K562 (cell line): Measurements from ENCODE around the gene POLR3GL. TPM values are rescaled to one million over a fixed set of nuclear protein-coding genes. Genes with fewer than 3 reads are reported as not detected.
A peak's percentile ranks its signal among the peaks of the same experiment; 100 is the strongest.

ENCODE experiments used
- ARID1B ChIP-seq: fragments of 450-650 bp; IDR thresholded peaks from 2 replicates; pipeline ENCODE4 v1.6.1; 2016; ENCODE audit warnings: antibody characterized with exemption, mild to moderate bottlenecking, inconsistent platforms
- GTF2E2 ChIP-seq: fragments of 200-800 bp; sonication (Bioruptor generic); IDR thresholded peaks from 2 replicates; pipeline ENCODE4 v1.6.1; 2016; ENCODE audit warnings: missing genetic modification characterization, missing compliant biosample characterization
- HCFC1 ChIP-seq: IDR thresholded peaks from 2 replicates; pipeline ENCODE4 v1.6.1; 2012; ENCODE audit warnings: low read depth, low read length, improper control_type of control experiment
- KAT8 ChIP-seq: fragments of 450-650 bp; IDR thresholded peaks from 2 replicates; pipeline ENCODE4 v1.6.1; 2016; ENCODE audit warnings: low read depth, mild to moderate bottlenecking
- MCM5 ChIP-seq: fragments of 450-650 bp; IDR thresholded peaks from 2 replicates; pipeline ENCODE4 v1.6.1; 2016; ENCODE audit warnings: low read depth
- NKRF ChIP-seq: fragments of 450-650 bp; IDR thresholded peaks from 2 replicates; pipeline ENCODE4 v1.6.1; 2016; ENCODE audit warnings: borderline replicate concordance
- PHB2 ChIP-seq: fragments of 450-650 bp; IDR thresholded peaks from 2 replicates; pipeline ENCODE4 v1.6.1; 2017; ENCODE audit warnings: low read depth
- POLR3G ChIP-seq: IDR thresholded peaks from 2 replicates; pipeline ENCODE4 v1.6.1; 2011; ENCODE audit not compliant: insufficient read length, insufficient replicate concordance; ENCODE audit errors: extremely low read depth
- PTRF ChIP-seq: fragments of 450-650 bp; IDR thresholded peaks from 2 replicates; pipeline ENCODE4 v1.6.1; 2016; ENCODE audit warnings: mild to moderate bottlenecking, missing genetic modification characterization, missing compliant biosample characterization
- SPI1 ChIP-seq: IDR thresholded peaks from 2 replicates; pipeline ENCODE4 v1.6.1; 2011; ENCODE audit warnings: low read depth, low read length, control low read depth, borderline replicate concordance
- TAF7 ChIP-seq: fragments of 450-650 bp; IDR thresholded peaks from 2 replicates; pipeline ENCODE4 v1.6.1; 2016; ENCODE audit warnings: missing genetic modification characterization, missing compliant biosample characterization
- TRIM28 ChIP-seq: fragments of 450-650 bp; IDR thresholded peaks from 2 replicates; pipeline ENCODE4 v1.6.1; 2017
- ZBTB7A ChIP-seq: IDR thresholded peaks from 2 replicates; pipeline ENCODE4 v1.6.1; 2011; ENCODE audit warnings: low read depth, mild to moderate bottlenecking, low read length, moderate library complexity, borderline replicate concordance; ENCODE audit not compliant: control insufficient read depth
- ZNF134 ChIP-seq: fragments of 250-450 bp; sonication (Bioruptor Pico); conservative IDR thresholded peaks from 2 replicates; pipeline ENCODE4 v1.4.0; 2020
- ZNF174 ChIP-seq: fragments of 250-450 bp; sonication (Bioruptor Pico); IDR thresholded peaks from 2 replicates; pipeline ENCODE4 v1.4.0; 2020; ENCODE audit warnings: mild to moderate bottlenecking
- ZNF232 ChIP-seq: sonication (generic); formaldehyde crosslinking; IDR thresholded peaks from 2 replicates; pipeline ENCODE4 v1.8.0; 2022; ENCODE audit warnings: mild to moderate bottlenecking, missing genetic modification reagents
- ZNF384 ChIP-seq: IDR thresholded peaks from 2 replicates; pipeline ENCODE4 v1.6.1; 2012; ENCODE audit warnings: low read depth, low read length, improper control_type of control experiment
- ZNF584 ChIP-seq: fragments of 200-800 bp; sonication (Bioruptor generic); IDR thresholded peaks from 2 replicates; pipeline ENCODE4 v1.6.1; 2016; ENCODE audit warnings: low read depth, mild to moderate bottlenecking, missing genetic modification characterization, missing compliant biosample characterization
- ZNF77 ChIP-seq: fragments of 250-450 bp; sonication (Bioruptor Pico); IDR thresholded peaks from 2 replicates; pipeline ENCODE4 v1.5.0; 2020
- ZNF780A ChIP-seq: fragments of 250-450 bp; sonication (Bioruptor Pico); IDR thresholded peaks from 2 replicates; pipeline ENCODE4 v1.5.0; 2021; ENCODE audit warnings: mild to moderate bottlenecking
- polyA plus RNA-seq, 8 experiments: library from polyadenylated mRNA; depleted of rRNA in 4 of 8; stranded (reverse) in 5 of 8; unstranded in 3 of 8; fragments of >200 nt; fragmentation: Nextera tagmentation in 2 of 8; fragmentation: Illumina TruSeq in 1 of 8; extraction: Ambion mirVana in 2 of 8; extraction: Trizol in 1 of 8; gene quantifications; 2 replicates each; pipeline versions ENCODE4 v1.2.1 to v1.2.3, GENCODE V29; 2011 to 2014; ENCODE audit warnings: inconsistent platforms in 1 of 8, missing spikeins in 1 of 8
- total RNA-seq, 7 experiments: library from RNA; depleted of rRNA in 6 of 7; stranded (reverse); fragments of >200 nt in 6 of 7; fragmentation: Illumina TruSeq in 2 of 7; extraction: Trizol in 2 of 7; gene quantifications; 2 replicates each; pipeline versions ENCODE4 v1.2.1 to v1.2.3, GENCODE V29; 2011 to 2021; ENCODE audit warnings: low replicate concordance in 1 of 7
- TF ChIP-seq, protein P1 (sequence below): fragments of 450-650 bp; IDR thresholded peaks from 2 replicates; pipeline ENCODE4 v1.7.1; 2018; ENCODE audit warnings: mild to moderate bottlenecking, low read depth; ENCODE audit not compliant: partially characterized antibody
- TF ChIP-seq, protein P2 (sequence below): fragments of 150-350 bp; conservative IDR thresholded peaks from 2 replicates; pipeline ENCODE4 v1.6.1; 2014; ENCODE audit warnings: low read length

The POLR3GL gene
- total and polyA plus RNA-seq, 9 of the 15 experiments (the other 6 are each of a cell fraction or from before 2014, with no cell fraction given), result 14.6 to 48.4 (median 38.2) TPM

GRCh38 chr1:145964328-145965118, at the start of gene POLR3GL, which contains the start of gene ANKRD34A (continued):
- TF ChIP-seq, protein P1, sequence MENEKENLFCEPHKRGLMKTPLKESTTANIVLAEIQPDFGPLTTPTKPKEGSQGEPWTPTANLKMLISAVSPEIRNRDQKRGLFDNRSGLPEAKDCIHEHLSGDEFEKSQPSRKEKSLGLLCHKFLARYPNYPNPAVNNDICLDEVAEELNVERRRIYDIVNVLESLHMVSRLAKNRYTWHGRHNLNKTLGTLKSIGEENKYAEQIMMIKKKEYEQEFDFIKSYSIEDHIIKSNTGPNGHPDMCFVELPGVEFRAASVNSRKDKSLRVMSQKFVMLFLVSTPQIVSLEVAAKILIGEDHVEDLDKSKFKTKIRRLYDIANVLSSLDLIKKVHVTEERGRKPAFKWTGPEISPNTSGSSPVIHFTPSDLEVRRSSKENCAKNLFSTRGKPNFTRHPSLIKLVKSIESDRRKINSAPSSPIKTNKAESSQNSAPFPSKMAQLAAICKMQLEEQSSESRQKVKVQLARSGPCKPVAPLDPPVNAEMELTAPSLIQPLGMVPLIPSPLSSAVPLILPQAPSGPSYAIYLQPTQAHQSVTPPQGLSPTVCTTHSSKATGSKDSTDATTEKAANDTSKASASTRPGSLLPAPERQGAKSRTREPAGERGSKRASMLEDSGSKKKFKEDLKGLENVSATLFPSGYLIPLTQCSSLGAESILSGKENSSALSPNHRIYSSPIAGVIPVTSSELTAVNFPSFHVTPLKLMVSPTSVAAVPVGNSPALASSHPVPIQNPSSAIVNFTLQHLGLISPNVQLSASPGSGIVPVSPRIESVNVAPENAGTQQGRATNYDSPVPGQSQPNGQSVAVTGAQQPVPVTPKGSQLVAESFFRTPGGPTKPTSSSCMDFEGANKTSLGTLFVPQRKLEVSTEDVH, result no peak
- no peak for TF ChIP-seq ZNF780A (CRISPR knock-in tag)
- TF ChIP-seq PTRF (tag), result no peak
- TF ChIP-seq GTF2E2, result peak; percentile 89
- no peak for TF ChIP-seq ZNF77 (CRISPR knock-in tag)
- TF ChIP-seq POLR3G, result no peak
- no peak for TF ChIP-seq ZNF134 (CRISPR knock-in tag)
- no peak for TF ChIP-seq ZNF232 (CRISPR knock-in tag)
- no peak for TF ChIP-seq ARID1B
- no peak for TF ChIP-seq PHB2
- no peak for TF ChIP-seq ZNF584
- TF ChIP-seq, protein P2, sequence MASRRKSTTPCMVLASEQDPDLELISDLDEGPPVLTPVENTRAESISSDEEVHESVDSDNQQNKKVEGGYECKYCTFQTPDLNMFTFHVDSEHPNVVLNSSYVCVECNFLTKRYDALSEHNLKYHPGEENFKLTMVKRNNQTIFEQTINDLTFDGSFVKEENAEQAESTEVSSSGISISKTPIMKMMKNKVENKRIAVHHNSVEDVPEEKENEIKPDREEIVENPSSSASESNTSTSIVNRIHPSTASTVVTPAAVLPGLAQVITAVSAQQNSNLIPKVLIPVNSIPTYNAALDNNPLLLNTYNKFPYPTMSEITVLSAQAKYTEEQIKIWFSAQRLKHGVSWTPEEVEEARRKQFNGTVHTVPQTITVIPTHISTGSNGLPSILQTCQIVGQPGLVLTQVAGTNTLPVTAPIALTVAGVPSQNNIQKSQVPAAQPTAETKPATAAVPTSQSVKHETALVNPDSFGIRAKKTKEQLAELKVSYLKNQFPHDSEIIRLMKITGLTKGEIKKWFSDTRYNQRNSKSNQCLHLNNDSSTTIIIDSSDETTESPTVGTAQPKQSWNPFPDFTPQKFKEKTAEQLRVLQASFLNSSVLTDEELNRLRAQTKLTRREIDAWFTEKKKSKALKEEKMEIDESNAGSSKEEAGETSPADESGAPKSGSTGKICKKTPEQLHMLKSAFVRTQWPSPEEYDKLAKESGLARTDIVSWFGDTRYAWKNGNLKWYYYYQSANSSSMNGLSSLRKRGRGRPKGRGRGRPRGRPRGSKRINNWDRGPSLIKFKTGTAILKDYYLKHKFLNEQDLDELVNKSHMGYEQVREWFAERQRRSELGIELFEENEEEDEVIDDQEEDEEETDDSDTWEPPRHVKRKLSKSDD, result no peak
- TF ChIP-seq ZNF384, result no peak
- TF ChIP-seq TRIM28, result peak; percentile 35; the same call in 1 of the 2 replicates
- TF ChIP-seq SPI1, result peak; percentile 89
- TF ChIP-seq TAF7 (tag), result peak; percentile 71
- no peak for TF ChIP-seq KAT8
- TF ChIP-seq MCM5, result no peak
- TF ChIP-seq ZBTB7A, result peak; percentile 71; the same call in 1 of the 2 replicates
- 0 out of 2 replicates have a peak, but pooled peaks have one; percentile 37 for TF ChIP-seq NKRF
- TF ChIP-seq HCFC1, result no peak
- no peak for TF ChIP-seq ZNF174
